ENCODE measurements around the gene MYOD1.

Gene MYOD1

DNA sequence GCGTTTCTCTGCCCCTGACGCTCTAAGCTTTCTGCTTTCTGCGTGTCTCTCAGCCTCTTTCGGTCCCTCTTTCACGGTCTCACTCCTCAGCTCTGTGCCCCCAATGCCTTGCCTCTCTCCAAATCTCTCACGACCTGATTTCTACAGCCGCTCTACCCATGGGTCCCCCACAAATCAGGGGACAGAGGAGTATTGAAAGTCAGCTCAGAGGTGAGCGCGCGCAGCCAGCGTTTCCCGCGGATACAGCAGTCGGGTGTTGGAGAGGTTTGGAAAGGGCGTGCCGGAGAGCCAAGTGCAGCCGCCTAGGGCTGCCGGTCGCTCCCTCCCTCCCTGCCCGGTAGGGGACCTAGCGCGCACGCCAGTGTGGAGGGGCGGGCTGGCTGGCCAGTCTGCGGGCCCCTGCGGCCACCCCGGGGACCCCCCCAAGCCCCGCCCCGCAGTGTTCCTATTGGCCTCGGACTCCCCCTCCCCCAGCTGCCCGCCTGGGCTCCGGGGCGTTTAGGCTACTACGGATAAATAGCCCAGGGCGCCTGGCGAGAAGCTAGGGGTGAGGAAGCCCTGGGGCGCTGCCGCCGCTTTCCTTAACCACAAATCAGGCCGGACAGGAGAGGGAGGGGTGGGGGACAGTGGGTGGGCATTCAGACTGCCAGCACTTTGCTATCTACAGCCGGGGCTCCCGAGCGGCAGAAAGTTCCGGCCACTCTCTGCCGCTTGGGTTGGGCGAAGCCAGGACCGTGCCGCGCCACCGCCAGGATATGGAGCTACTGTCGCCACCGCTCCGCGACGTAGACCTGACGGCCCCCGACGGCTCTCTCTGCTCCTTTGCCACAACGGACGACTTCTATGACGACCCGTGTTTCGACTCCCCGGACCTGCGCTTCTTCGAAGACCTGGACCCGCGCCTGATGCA lies at the start of gene MYOD1:
TSS of gene MYOD1 (plus strand) at position 544 of the 910 bp plus-strand sequence. CDS start at position 756, 212 bp downstream.
- DNase-seq = no peak

DNA sequence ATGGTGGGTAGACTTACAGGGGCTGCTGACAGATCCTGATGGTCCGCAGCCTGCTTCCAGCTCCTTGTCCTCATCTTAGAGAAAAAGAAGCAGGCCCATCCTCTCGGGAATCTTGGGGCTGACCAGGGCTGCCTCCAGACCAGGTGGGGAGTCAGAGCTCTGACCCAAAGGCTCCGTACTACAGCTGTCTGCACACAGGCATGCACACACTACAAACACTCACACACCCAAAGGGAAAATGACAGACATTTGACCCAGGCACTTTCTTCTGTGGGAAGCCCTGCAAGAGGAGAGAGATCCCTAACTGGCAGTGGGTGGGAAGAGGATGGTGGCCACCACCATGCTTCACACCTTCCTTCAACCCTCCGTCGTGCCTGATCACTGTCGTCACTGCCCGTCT lies 46.9 kb upstream of the MYOD1 start:
- DNase-seq = no peak

DNA sequence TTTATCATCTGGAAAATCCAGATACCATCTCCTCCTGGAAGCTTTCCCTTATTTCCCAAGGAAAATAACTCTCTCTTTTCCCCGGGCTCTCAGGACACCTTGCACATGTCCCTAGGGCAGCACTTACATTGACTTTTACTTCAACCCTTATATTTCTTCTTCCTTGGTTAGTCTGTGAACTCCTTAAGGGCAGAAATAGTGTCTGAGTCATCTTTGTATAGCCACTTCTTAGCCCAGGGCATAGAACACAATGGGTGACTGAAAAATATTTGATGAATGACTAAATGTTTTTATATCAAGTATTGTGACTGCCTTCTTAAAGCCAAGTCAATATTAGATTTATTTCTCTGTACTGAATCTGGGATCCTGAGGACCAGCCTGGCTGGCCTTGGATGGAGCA lies 45.4 kb upstream of the MYOD1 start:
- no peak for DNase-seq

DNA sequence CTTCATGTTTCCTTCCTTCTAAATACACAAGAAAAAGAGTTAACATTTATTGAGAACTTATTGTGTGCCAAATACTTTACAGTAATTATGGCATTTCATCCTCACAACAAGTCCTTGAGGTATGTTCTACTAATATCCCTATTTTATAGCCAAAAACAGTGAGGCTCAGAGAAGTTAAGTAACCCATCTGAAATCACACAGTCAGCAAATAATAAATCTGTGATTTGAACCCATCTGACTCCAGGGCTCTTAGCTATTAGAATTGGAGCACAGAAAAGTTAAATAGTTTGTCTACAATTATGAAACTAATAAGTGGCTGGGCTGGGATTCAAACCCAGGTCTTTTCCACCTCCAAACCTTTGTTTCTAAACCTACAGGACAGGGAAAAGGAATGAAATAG lies 36.5 kb upstream of the MYOD1 start:
- DNase-seq = no peak

DNA sequence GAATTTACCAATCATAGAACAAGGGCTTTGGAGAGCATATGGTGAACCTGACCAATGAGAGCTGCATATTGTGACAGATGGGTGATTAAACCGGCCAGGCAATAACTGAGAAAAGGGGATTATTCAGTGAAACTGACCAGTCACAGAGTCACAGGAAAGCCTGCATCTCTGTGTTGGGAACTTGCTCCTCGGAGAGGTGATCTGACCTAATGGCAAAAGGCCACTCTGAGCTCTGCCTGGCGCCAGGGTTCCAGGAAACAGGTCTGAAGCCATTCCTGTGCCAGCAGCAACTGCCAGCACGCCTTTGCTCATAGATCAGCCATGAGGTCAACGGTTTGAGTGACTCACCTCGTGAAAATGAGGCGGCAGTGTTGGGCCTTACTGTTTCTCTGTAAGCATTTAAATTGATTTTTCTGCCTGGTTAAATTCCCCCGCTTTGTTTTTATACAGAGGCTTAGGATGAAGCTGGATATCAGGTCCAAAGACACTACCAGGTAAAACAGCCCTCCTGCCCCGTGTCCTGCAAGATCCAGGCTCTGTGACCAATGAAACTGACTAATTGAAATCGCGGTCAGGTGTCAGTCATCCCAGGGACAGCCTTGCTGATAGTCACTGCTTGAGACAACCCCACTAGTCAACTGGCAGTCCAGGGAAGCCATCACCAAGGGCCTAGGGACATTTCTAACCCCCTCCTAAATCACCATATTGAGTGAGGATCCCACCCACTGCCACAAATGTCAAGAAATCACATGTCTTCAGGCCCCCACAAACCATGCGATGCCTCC lies 35.8 kb upstream of the MYOD1 start:
- no peak for DNase-seq

DNA sequence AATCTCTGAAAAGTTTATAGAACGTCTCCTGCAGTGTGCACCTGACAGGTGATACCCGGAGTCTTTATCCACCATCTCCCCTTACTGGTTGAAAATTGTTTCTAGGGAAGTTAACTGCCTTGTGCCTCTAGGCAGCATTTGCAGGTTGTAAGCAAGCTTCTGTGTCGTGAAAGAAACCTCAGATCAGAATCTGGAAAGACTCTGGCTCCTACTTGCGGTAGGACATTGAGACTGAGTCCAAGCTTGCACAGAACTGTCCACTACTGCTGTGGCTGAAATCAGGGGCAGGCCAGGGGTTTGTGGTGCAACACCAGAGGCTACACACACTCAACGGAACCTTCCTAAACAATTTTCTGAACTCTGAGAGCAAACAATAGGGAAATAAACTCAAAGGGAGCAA lies 34.8 kb upstream of the MYOD1 start:
- DNase-seq = no peak

DNA sequence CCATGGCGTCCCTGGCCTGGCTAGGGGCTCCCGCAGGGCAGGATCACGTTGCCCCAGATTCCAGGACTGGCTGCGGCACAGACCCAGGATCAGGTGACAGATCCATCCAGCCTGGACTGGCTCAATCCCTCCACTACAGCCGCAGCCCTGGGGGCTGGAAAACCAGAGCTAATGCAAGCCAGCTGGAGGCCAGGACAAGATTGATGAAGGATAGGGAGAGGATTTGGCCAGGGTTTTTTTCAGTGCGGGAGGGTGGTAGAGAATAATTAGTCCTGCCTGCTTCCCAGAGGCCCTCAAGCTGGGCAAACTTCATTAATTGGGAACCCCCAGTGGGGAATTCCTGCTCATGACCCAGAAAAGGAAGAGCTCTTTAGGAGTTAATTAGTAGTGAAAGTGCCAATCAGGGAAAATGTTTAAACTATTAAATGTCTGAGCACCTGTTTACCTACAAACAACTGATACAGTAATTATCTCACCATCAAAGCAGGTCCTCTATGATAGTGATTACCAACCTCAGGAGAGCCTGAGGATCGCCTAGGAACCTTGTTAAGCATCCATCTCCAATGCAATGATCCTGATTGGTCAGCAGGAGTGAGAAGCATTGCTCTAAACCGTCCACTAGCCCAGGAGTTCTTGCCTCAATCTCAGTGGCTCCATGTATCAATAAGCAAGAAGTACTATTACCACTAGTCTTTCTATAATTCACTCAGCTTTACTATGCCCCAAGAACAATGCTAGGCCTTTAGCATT lies 33.0 kb upstream of the MYOD1 start:
- no peak for DNase-seq

DNA sequence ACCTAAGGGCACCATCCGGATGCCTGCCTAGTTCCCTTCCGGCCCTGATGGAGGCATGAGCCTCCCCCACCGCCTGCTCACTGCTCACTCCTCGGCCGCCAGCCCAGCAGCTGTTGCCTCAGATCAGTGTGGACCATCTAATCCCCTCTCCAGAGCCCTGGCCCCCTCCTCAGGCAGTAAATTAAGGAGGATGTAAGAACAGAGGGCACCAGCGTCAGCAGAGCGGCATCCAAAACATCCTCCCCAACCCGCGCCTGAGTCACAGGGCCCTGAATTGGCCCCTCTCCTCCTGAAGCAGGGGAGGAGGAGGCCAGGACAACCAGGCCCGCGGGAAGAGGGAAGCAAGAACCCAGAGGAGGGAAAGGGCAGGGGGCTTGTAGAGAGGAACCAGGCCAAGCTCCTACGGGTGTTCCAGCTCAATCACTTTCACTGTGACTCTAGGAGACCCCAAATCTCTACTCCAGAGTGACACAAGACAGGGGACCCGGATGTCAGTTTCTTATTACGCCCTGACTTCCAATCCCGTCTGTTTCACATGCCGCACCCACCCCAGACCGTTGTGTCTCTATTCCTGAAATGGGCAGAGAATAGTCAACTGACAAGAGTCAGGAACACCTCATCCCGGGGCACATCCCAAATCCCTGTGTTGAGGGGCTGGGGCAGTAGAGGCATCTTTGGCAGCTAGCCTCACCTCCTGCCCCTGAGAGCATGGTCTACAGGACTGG lies 31.3 kb upstream of the MYOD1 start:
- no peak for DNase-seq

DNA sequence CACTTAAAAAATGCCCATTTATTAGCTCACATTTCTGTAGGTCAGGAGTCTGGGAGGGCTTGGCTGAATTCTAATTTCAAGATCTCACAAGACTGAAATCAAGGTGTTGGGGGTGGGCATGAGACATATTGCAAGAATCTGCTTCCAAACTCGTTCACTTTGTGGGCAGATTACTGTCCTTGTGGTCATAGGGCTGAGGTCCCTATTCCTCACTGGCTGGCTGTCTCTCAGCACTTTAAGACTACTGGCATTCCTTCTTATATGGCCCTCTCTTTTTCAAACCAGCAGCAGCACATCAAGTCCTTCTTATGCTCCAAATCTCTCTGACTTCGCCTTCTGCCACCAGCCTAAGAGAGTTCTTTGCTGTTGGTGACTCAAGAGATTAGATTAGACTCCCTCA lies 27.8 kb upstream of the MYOD1 start:
- DNase-seq = no peak

DNA sequence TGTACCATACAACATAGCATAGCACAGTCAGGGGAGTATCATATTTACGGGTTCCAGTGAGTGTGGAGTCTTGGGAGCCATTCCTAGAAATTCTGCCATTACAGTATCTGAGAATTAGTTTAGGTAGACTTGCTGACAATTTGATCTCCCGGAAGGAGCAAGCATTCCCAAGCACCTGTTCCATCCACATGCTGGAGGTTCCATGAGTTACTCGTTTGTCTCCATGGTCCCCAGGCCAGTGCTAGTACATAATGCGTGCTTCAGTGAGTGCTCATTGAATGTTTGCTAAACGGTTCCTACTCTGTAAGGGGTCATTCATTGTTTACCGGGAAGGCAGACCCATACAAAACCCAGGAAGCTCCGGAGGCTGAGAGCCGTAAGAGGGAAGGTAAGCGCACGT lies 27.4 kb upstream of the MYOD1 start:
- no peak for DNase-seq

DNA sequence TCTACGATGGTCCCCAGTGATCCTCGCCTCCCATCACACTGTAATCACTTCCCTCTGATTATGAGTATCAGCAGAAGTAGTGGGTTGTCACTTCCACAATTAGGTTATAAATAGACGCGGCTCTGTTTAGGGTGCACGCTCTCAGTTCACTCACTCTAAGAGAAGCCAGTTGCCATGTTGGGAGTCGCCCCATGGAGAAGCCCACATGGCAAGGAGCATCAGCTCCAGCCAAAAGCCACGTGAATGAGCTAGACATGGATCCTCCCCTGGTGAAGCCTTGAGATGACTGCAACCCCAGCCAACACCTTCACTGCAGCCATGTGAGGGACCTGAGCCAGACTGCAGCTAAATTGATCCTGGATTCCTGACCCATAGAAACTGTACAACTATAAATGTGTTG lies 26.4 kb upstream of the MYOD1 start:
- DNase-seq = no peak

DNA sequence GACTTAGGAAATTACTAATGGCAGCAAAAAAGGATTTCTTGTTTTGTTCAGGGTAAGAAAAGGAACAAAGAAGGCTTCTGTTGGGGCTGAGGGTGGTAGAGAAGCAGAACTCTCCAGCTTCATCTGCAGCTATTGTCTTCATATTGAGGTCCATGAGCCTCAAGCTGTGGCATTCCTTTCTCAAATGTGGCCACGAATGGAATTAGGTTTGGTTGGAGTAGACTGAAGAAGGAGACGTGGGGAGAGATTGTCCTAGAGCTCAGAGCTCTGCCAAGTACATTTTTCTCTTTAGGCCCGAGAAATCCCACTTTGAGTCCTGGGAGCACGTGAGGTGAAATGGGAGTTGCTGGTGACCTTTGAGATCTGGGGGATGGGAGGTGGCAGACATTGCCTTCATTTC lies 25.8 kb upstream of the MYOD1 start:
- DNase-seq = no peak

DNA sequence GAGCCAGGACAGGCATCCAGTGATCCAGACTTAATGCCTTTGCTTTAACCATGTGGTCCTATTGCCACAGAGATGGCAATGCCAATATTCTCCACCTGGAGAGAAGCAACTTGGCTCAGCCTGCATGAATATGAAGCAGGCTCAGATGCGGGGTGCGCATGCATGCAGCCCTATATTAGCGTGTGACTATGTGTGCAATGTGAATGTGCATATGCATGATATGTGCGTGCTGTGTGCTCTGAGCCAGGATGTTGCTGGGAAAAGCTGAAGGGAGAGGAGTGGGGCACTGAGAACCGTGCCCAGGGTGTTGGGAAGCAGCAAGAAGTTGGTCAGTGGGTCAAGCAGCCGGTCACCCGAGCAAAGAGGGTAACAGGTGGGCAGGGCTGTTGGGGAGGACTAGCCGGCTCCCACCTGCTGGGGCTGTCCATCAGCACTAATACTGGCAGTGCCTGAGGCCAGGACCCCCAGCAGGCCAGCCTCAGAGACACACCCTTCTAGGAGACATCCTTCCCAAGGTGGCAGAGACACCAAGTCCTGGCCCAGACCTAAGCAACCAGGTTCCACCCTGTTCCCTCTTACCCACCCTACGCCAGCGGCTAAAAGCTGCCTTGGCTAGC lies 24.8 kb upstream of the MYOD1 start:
- DNase-seq = no peak

DNA sequence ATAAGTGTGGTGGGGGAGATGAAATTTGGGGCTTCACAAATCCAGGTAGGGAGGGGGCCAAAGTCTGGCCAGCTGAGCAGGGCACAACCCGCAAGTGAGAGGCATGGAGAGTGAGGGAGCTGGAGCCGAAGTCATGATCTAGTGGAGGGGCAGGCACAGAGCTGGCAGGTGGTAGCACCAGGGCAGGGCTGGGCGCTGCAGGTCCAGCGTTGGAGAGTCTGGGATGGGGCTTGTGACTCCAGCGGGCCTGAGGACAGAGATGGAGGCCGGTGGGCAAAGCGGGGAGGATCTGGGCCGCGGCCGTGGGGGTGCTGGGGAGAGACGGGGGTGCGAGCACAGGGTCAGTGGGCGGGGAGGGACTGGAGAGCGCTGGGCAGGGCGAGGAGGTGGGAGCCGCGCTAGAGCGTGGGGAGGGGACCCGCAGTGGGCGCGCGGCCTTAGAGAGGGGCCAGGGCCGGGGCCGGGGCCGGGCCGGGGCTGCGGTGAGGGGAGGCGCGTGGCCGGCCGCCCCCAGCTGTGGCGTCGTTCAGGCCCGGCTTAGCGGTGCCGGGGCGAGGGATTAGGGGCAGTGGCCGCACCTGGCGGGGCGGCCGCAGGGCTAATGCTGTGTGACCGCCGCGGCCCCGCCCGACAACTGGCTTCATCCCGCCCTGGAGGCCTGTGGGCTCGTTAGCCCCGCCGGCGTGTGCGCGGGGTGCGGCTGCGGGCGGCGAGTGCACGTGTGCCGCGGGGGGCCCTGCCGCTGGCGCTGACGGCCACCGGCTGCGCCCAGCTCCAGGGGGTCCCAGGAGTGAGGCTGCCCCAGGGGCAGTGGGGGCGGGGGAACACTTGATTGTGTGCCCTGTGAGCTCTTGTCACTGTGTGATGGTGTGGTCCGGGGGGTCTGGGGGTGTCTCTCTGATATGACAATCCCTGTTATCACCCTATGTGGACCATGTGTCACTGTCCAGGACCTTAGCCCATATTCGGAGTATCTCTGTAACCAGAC lies 23.6 kb upstream of the MYOD1 start:
- no peak for DNase-seq

DNA sequence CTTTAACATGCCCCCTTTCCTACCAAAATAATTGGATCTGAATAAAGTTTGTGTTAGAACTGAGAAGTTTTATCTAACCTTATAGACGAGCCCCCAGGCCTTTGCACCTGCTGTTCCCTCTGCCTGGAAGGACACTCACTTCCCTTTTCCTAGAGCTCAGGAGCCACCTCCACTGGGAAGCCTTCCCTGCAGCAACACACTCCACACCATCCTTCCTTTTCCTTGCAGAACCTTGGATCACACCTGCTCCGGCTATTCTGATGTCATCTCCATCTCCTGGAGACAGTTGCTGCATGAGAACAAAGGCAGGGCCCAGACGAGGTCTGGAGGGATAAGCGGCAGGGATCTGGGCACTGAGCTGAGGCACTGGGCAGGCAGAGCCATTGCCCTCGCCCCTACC lies 22.6 kb upstream of the MYOD1 start:
- DNase-seq = no peak

DNA sequence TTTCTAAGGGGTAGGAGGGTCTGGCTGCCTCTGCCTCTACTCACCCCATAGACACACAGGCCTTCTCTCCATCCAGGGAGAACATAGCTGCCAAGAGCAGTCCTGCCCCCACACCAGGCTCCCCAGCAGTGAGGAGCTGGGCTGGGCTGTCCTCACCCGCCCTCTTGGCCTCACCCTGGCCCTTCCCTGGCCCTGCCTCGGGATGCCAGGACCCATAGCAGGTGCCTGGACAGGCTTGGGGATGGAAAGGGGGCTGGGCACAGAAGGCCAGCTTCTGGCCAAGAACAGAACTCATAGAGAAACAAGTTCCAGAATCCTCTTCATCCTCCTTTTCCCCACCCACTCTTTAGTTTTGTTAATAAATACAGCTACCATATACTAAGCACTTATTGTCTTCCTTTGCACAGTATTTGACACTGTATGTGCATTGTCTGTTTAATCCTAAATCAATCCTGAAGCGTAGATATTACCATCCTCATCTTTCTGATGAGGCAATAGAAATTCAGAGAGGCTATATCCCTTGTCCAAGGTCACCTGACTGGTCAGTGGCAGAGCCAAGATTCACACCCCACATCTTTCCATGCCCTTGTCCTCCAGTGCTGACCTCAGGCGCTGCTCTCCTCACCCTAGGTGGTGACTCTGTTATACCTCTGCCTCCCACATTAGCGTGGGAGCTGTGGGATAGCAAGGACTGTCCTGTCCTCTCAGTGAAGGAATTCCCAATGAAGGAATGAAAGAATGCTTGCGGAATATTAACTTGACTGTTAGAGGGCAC lies 22.0 kb upstream of the MYOD1 start:
- DNase-seq = no peak

DNA sequence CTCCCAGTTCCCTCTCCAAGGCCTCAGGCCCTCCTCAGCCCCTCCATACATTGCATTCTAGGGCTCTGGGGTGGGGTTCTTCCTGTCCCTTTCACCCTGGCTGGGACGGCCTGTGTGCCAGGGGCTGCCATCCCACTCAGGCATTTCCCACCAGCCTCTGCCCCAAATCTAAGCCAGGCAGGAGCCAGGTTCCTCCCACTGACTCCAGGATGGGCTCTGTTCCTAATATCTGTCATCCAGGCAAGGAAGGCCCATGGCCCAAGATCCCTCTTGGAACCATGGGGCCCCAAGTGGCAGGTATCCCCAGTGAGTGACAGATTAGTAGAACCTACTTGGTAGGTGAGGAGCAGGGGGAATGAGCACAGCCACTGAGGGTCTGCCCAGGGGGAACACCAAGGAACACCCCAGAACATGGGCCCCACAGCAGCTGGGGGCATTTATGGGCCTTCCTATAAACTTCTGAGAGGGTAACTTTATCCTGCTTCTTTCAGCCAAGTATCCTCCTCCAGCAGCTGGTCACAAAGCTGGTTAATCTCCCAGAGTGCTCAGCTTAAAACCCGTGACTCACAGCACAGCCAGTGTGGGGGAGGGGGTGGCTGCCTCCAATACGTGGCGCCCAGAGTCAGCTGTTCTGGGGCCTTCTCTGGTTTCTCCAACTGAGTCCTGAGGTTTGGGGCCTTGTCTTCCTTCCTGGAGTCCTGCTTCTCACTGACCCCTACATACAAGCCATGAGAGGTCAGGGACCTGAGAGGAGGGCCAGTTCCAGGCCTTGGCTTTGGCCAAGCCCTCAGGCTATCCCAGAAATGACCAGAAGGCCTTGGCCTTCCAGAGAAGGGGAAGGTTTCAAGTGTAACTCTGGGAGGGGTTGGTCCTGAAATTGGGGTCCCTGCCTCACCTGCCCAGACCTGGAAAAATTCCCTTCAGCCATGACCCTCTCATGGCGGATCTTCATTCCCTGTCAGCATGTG lies 19.9 kb upstream of the MYOD1 start:
- DNase-seq = no peak

DNA sequence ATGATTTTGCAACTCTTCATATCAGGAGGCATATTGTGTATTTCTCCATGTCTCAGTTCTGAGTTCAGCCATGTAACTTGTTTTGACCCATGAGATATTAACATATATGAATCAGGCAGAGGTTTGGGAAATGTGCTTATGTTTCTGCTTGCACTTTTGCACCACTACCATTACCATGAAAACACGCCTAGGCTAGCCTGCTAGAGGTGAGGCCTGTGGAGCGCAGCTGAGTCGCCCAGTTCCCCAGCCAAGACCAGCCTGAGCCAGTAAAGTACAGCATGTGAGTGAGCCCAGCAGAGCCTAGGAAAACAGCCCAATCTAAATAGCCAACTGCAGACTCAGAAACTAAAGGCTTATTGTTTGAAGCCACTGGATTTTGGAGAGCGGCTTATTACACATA lies 18.4 kb upstream of the MYOD1 start:
- no peak for DNase-seq

DNA sequence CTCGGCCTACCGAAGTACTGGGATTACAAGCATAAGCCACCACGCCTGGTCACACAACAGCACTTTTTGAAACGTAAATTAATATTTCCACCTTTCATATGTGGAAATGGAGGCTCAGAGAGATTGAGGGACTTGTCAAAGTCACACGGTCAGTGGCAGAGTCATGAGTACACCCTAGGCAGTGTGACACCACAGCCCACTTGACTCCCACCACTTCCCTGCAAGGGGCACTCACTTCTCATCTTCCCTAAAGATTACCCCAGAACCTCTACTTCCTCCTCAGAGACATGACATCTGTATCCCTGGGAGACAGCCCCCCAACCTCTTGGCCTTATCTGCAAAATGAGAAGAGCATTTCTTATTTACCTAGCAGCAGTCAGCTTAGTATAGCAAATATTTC lies 16.5 kb upstream of the MYOD1 start:
- DNase-seq = no peak
